ENCODE measurements around the gene NFIC.
"Not testable (repeated sequence)": the region's sequence is repeated elsewhere in the genome, so short reads cannot be mapped to it uniquely, and the experiment has no call there.

Gene NFIC

GRCh38 chr19:3370214-3370720, 3.9 kb downstream of the NFIC start:
- DNase-seq (ENCODE audit: extremely low spot score, insufficient read length, low read depth), result no peak
- FAIRE-seq, result no peak

GRCh38 chr19:3370728-3371591, 4.6 kb downstream of the NFIC start:
- FAIRE-seq, result peak; percentile 70
- no peak for DNase-seq (ENCODE audit: extremely low spot score, insufficient read length, low read depth)

DNA sequence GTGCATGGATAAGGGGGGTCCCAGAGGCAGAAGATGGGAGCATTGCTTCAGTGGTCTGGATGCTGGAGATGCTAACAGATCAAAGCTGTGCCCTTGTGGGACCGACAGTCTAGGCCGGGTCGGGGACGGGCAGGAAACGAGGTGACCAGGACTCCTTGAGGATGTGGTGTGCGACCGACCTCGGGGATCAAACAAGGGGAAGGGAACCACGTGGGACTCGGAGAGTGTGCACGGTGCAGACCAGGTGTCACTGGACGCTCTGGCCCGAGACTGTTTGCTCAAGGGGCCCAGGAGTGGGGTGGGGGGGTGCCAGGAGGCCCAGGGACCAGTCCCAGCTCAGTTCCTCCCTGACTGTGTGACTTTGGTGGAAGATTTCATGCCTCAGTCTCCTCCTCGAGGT, 6.0 kb downstream of the NFIC start:
- no peak for FAIRE-seq
- DNase-seq (ENCODE audit: extremely low spot score, insufficient read length, low read depth), result no peak

GRCh38 chr19:3373971-3374368, 7.6 kb downstream of the NFIC start:
- DNase-seq (ENCODE audit: extremely low spot score, insufficient read length, low read depth) (no peak), FAIRE-seq (no peak)

DNA sequence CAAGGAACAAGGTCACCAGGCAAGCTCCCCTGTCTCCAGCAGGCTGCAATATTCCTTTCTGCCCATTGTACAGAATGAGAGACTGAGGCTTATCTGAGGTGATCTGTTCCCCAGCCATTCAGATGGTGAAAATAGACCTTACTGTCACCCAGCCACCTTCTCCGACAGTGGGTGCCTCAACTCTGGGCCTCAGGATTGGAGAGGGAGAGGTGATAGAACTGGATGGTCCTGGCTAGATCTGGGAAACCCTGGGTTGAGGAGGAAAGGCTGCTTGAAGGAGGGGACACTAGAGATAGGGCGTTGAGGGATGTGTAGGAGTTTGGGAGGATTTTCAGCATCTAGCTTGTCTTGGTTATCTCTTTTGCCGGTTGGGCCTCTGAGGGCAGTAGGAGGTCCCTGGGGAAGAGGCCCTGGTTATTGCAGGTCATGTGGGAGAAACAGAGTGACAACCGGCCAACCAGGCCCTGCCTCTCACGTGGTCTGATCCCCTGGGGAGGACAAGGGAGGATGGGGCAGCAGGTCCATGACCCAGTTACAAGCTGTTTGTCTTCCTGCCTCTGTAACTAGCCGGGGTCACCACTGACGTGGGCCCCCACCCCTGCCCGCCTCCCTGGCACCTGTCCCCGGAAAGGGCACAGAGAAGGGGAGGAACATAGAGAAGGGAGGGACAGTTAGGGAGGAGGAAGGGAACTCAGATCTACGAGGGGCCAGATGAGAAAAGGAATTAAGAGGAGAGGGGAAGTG, 8.2 kb downstream of the NFIC start:
- FAIRE-seq (no peak), DNase-seq (ENCODE audit: extremely low spot score, insufficient read length, low read depth) (no peak)

- no peak for FAIRE-seq
- DNase-seq (ENCODE audit: extremely low spot score, insufficient read length, low read depth), result no peak
Measured at GRCh38 chr19:3375221-3376090, 9.1 kb downstream of the NFIC start.

DNA sequence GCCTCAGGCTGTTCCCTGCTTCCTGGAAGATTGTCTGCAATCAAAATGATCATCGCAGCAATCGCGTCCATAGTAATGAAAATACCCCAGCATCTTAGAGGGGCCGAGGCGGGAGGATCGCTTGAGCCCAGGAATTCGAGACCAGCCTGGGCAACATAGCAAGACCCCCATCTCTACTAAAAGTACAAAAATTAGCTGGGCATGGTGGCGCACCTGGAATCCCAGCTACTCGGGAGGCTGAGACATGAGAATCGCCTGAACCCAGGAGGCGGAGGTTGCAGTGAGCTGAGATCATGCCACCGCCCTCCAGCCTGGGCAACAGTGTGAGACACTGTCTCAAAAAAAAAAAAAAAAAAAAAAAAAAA, 9.7 kb downstream of the NFIC start:
- not testable (repeated sequence) for DNase-seq (ENCODE audit: extremely low spot score, insufficient read length, low read depth); FAIRE-seq

- no peak for DNase-seq (ENCODE audit: extremely low spot score, insufficient read length, low read depth)
- FAIRE-seq, result no peak
Measured at GRCh38 chr19:3378352-3379150, 12.2 kb downstream of the NFIC start.

GRCh38 chr19:3380829-3381228, 14.4 kb downstream of the NFIC start:
- FAIRE-seq, result no peak
- DNase-seq (ENCODE audit: extremely low spot score, insufficient read length, low read depth), result no peak

DNA sequence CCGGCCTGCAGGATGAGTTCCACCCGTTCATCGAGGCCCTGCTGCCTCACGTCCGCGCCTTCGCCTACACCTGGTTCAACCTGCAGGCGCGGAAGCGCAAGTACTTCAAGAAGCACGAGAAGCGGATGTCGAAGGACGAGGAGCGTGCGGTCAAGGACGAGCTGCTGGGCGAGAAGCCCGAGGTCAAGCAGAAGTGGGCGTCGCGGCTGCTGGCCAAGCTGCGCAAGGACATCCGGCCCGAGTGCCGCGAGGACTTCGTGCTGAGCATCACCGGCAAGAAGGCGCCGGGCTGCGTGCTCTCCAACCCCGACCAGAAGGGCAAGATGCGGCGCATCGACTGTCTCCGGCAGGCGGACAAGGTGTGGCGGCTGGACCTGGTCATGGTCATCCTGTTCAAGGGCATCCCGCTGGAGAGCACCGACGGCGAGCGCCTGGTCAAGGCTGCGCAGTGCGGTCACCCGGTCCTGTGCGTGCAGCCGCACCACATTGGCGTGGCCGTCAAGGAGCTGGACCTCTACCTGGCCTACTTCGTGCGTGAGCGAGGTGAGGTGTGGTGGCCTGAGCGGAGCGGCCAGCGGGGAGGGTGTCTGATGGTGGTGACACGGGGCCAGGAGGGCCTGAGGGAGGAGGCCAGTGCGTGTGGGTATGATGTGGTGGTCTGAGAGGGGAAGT, 15.5 kb downstream of the NFIC start:
- no peak for FAIRE-seq

GRCh38 chr19:3382460-3383100, 16.2 kb downstream of the NFIC start:
- FAIRE-seq, result no peak
- DNase-seq (ENCODE audit: extremely low spot score, insufficient read length, low read depth), result no peak

More for the DNA sequence above, 15.5 kb downstream of the NFIC start:
- no peak for DNase-seq (ENCODE audit: extremely low spot score, insufficient read length, low read depth)

GRCh38 chr19:3383121-3383722, 16.8 kb downstream of the NFIC start:
- no peak for FAIRE-seq
- DNase-seq (ENCODE audit: extremely low spot score, insufficient read length, low read depth), result no peak

- DNase-seq (ENCODE audit: extremely low spot score, insufficient read length, low read depth), result no peak
- FAIRE-seq, result no peak
Measured at GRCh38 chr19:3386447-3387234, 20.3 kb downstream of the NFIC start.

DNA sequence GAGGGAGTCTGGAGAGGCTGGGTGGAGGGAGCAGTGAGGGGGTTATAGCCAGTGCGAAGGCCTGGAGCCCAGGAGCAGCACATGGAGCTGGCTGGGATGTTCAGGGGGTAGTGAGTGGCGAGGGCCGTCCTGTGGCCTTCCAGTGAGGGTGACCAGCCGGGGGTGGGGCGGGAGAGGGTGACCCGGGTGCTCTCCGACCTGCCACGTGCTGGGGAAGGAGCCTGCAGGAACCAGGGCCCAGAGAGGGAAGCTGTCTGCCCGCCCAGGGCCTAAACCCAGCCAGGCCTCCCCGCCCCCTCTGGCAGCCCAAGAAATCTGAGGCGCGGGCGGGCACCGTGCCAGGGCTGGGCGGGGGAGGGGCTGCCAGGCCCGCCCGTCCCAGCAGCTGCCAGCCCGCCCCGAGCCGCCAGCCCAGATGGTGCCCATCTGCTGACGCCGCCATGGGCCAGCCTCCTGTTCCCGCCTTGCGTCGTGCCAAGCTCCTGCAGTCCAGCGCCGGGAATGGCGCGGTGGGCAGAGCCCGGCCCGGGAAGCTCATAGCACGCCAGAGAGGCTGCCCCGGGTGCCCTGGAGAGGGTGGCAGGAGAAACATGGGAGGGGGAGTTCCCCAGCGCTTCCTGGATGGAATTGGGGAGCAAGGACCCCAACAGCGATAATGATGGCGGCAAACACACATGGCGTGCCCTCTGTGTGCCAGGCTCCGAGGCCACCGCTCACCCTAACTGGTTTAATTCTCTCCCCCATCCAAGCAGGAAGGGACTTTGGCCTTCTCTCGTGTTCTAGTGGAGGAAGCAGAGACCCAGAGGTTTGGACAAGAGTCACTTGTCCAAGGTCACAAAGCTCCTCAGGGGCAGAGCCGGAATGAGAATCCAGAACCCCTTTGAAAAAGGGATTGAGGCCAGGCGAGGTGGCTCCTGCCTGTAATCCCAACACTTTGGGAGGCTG, 21.5 kb downstream of the NFIC start:
- FAIRE-seq (no peak), DNase-seq (ENCODE audit: extremely low spot score, insufficient read length, low read depth) (no peak)

GRCh38 chr19:3389446-3389778, 23.0 kb downstream of the NFIC start:
- no peak for DNase-seq (ENCODE audit: extremely low spot score, insufficient read length, low read depth)
- no peak for FAIRE-seq

GRCh38 chr19:3389876-3390371, 23.5 kb downstream of the NFIC start:
- no peak for FAIRE-seq
- no peak for DNase-seq (ENCODE audit: extremely low spot score, insufficient read length, low read depth)

All from GM18507 (cell line).